ENCODE results near the gene SFTPB. TPM values are rescaled to one million over a fixed set of nuclear protein-coding genes. Genes with fewer than 3 reads are reported as not detected.
"Not testable (repeated sequence)": the region's sequence is repeated elsewhere in the genome, so short reads cannot be mapped to it uniquely, and the experiment has no call there.

SFTPB gene
- total RNA-seq, 2 donors from 2014 or later: 0.12 to 0.44 TPM

DNA sequence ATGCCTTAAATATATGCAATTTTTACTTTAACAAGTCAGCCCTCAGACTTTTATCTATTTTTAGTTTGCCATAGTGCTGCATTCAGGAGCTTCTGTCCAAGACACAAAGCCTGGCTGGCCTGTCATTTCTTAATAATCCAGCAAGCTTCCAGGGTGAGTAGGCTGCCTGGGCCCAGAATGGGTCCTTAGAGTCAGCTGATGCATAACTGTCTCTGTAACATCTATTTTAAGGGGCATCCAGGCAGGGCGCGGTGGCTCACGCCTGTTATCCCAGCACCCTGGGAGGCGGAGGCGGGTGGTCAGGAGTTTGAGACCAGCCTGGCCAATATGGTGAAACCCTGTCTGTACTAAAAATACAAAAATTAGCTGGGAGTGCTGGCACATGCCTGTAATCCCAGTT lies 14.4 kb upstream of the SFTPB start:
- ATAC-seq (peak in 1 of 2 donors; percentile 34), DNase-seq (no peak)
- intact Hi-C loops (cut with DNase I): no loop called here

GRCh38 chr2:85681776-85682175 lies 13.8 kb upstream of the SFTPB start:
- DNase-seq: no peak
- no peak for ATAC-seq
- intact Hi-C loops (cut with DNase I): loop anchor here in 1 of 2 donors (2.0 kb wide), 1 partner anchor 25 kb away; no protein-coding TSS in a partner anchor

DNA sequence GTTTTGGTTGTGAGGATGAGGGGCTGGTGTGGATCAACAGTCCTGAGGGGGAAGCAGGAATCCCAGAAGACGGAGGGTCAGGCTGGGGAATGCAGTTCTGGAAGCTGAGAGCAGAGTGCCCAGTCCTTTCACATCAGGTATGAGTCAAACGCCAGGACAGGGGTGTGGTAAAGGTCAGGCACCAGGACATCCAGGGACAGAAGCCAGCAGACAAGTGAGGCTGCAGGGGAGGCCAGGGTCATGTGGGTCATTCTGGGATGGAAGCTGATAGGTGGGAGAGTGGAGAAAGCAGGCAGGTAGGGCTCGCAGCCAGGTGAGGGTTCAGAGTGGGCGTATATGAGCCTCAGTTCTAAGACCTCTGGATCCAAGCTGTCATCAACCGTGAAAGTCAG lies 13.4 kb upstream of the SFTPB start:
- no peak for DNase-seq
- no peak for ATAC-seq
- intact Hi-C loops (cut with DNase I): loop anchor here in 1 of 2 donors (2.0 kb wide), 1 partner anchor 25 kb away; no protein-coding TSS in a partner anchor

DNA sequence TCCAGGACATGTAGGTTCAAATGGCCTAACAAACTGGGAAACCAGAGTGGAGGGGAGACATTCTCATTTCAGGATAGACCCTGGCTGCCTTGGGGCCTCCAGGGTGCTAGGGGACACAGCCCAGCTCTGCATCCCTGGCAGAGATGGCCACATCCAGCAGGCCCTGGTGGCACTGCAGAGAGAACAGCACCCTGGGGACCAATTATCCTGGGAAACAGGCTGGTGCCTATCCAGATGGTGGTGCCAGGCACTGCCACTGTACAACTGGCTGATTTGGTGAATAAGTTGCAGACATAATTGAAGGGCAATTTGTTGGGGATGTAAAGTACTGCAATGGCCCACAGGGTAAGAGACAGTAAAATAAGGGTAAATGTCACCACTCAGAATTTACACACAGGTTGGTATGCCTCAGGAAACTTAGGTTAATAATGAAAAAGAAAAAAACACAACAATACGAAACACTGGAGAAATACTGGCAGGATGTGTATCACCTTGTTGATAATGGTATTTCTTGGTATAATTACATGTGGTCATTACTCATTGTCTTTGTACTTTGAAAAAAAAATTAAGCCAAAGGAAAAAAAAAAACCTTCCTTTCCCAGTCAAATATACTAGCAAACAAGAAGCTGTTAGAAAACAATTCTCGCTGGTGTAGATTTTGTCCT lies 12.8 kb upstream of the SFTPB start:
- ATAC-seq (no peak), DNase-seq (no peak)
- intact Hi-C loops (cut with DNase I): loop anchor here in 1 of 2 donors (2.0 kb wide), 1 partner anchor 26 kb away; no protein-coding TSS in a partner anchor

GRCh38 chr2:85678794-85679672 lies 11.0 kb upstream of the SFTPB start:
- DNase-seq (peak; percentile 94), ATAC-seq (peak; percentile 93 to 94)
- intact Hi-C loops (cut with DNase I): no loop called here

DNA sequence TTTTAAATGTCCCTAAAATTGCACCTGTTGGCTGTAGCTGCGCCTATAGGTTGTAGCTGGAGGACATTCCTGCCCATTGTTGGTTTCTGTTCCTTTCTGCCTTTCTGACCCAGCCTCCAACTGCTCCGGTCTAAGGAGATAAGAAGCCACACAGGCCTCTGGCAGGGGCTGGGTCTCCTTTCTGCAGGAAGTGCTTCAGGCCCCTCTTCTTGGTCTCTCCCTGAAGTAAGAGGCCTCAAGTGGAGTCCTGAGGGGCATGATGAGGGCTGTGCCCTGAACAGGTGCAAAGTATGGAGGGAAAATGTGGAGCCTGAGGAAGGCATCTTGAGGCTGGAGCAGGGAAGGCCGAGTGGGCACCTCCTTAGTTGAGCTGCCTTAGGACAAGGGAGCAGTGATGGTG lies 10.4 kb upstream of the SFTPB start:
- ATAC-seq: no peak

GRCh38 chr2:85675866-85676548 lies 8.0 kb upstream of the SFTPB start:
- no peak for DNase-seq
- no peak for ATAC-seq
- intact Hi-C loops (cut with DNase I): no loop called here

More for the DNA sequence above, 10.4 kb upstream of the SFTPB start:
- intact Hi-C loops (cut with DNase I): no loop called here
- DNase-seq: no peak

- ATAC-seq (no peak), DNase-seq (no peak)
- intact Hi-C loops (cut with DNase I): no loop called here
These were observed 7.4 kb upstream of the SFTPB start for GRCh38 chr2:85675427-85675826.

DNA sequence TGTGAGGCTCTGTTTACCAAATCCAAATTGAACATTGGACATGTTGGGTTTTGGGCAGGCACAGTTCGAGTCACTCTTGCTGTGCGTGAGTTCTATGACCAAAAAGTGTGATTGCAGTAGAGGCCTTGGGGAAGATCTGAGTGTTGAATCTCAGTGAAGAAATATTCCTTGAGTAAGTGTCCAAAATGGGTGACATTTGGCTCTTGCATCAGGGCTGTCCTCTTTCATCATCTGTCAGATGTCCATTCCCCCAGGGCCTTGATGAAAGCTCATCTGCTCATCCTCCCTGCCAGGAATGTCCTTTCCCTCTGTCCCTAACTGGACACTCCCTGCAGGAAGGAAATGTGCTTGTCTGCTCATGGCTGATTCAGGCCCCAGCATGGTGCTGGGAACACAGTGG lies 6.4 kb upstream of the SFTPB start:
- no peak for ATAC-seq
- DNase-seq: no peak
- intact Hi-C loops (cut with DNase I): no loop called here

DNA sequence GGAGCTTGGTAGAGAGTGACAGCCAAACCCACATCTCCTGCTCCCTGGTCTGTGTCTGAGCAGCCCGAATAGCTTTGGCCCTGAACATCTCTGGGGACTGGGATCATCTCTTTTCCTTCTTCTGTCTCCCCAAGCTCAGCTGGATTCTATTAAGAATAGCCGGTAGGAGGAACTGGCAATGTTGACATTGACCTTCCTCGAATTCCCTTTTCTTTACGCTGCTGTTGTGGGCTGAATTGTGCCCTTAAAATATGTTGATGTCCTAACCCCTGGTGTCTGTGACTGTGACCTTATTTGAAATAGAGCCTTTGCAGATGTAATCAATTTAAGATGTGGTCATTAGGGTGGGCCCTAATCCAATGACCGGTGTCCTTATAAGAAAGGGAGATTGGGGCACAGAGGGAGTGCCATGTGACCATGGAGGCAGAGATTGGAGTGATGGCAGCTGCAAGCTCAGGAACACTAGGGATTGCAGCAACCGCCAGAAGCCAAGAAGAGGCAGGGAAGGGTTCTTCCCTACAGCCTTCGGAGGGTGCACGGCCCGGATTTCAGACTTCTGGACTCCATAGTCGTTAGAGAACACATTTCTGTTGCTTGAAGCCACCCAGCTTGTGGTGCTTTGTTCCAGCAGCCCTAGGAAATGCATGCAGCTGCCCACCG lies 5.8 kb upstream of the SFTPB start:
- no peak for ATAC-seq
- no peak for DNase-seq
- intact Hi-C loops (cut with DNase I): no loop called here

DNA sequence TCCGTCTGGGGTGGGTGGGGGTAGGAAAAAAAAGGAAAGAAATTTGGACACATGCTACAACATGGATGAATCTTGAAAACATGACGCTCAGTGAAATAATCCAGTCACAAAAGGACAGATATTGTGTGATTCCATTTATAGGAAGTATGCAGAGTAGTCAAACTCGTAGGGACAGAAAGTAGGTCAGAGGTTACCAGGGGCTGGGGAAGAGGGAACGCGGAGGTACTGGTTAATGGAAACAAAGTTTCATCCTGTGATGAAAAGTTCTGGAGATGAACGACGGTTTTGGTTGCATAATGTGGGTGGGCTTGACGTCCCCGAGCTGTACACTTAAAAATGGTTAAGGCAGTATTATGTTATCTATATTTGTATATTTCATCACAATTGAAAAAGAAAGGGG lies 4.5 kb upstream of the SFTPB start:
- intact Hi-C loops (cut with DNase I): no loop called here
- no peak for ATAC-seq

GRCh38 chr2:85670416-85670815 lies 2.4 kb upstream of the SFTPB start:
- intact Hi-C loops (cut with DNase I); DNase-seq; ATAC-seq: not testable (repeated sequence)

More for the DNA sequence above, 4.5 kb upstream of the SFTPB start:
- DNase-seq: no peak

- intact Hi-C loops (cut with DNase I): no loop called here
- no peak for ATAC-seq
- no peak for DNase-seq
These were observed 1.6 kb upstream of the SFTPB start for GRCh38 chr2:85669549-85669948.

GRCh38 chr2:85668857-85669142 lies 801 bp upstream of the SFTPB start:
- intact Hi-C loops (cut with DNase I): no loop called here
- DNase-seq (no peak), ATAC-seq (no peak)

DNA sequence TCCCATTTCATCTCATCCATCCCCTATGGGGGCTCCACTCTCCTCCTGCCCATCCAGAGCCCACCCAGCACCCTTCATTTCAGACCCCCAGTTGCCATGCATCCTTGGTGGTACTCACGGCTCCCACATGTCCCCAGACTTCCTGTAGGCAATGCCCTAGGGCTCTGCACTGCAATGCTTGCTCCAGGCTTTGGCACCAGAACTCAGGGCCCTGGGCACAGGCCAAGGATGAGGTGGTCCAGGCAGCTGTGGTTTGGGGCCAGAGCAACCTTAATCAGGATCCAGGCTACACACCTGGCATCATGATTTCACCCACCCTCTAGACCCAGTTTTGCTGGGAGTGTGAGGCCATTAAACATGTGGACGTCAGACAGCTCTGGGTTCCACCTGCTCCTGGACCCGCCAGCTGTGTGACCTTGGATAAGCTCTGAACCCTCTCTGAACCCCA lies 414 bp downstream of the SFTPB start:
- intact Hi-C loops (cut with DNase I): no loop called here
- DNase-seq (no peak), ATAC-seq (no peak)

GRCh38 chr2:85666435-85667316 lies 1.3 kb downstream of the SFTPB start:
- DNase-seq: no peak
- no peak for ATAC-seq
- intact Hi-C loops (cut with DNase I): no loop called here

- no peak for DNase-seq
- no peak for ATAC-seq
- intact Hi-C loops (cut with DNase I): no loop called here
These were observed 2.0 kb downstream of the SFTPB start for GRCh38 chr2:85666016-85666415.

DNA sequence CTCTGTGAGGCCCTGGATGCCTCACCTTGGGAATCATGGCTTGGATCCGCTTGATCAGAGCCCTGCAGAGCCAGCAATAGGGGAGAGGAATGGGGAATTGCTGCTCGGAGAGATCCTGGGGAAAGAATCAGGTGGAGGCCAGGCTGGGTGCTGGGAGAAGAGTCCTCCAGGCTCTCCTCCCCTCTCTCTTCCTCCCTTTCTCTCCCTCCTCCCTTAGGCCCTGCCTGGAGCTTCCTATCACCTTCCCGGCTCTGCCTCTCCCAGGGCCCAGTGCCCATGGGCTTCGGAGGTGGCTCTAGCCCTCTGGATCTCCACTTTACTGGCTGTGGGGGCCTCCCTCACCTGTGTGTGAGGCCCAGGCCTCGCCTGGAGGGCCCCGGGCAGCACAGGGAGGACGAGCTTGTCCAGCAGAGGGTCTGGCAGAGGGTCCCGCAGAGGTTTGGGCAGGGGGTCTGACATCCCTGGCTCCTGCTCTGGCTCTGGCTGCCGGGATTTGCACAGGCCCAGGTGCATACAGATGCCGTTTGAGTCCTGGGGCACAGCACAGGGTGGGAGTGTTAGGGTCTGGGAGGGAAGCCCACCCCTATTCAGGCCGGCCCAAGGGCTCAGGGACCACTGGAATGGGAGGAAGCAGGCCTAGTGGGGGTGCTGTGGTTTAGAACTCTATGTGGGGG lies 2.6 kb downstream of the SFTPB start:
- intact Hi-C loops (cut with DNase I): no loop called here
- DNase-seq (no peak), ATAC-seq (no peak)
